Esophagus squamous epithelium (tissue), 4 donors: ENCODE data around the gene DNAJB8.

ENCODE experiments used
- CTCF ChIP-seq, 6 experiments: fragments of 450-650 bp in 4 of 6; fragments of 200-600 bp in 2 of 6; sonication (generic) in 2 of 6; IDR thresholded peaks; one replicate each; pipeline ENCODE4 v1.5.1; 2016 to 2019; ENCODE audit warnings: antibody characterized with exemption in 6 of 6, mild to moderate bottlenecking in 4 of 6, moderate library complexity in 4 of 6
- POLR2A ChIP-seq, 4 donors: fragments of 450-650 bp; IDR thresholded peaks; one replicate each; pipeline ENCODE4 v1.6.1; 2017; ENCODE audit warnings: antibody characterized with exemption in 4 of 4, mild to moderate bottlenecking in 4 of 4, moderate library complexity in 3 of 4

- TF ChIP-seq CTCF (IDR thresholded peaks at IDR 0.05): no peak
- TF ChIP-seq POLR2A (IDR thresholded peaks at IDR 0.05): no peak
Measured at GRCh38 chr3:128470134-128470899, 3.6 kb upstream of the DNAJB8 start.
